HG03025 (cell line): ENCODE results near the gene ADGRA1.

Source experiments
- ATAC-seq: cut with Tn5 transposase; IDR thresholded peaks from one replicate; pipeline ENCODE4 v1.9.1; 2021; ENCODE audit warnings: mild to moderate bottlenecking, moderate library complexity; ENCODE audit not compliant: unreplicated experiment, low FRiP score

The ADGRA1 gene

GRCh38 chr10:133094286-133094685 is 6.6 kb downstream of the ADGRA1 start:
- ATAC-seq, result no peak

- ATAC-seq, result no peak
Observed at GRCh38 chr10:133094866-133095265, 7.1 kb downstream of the ADGRA1 start.

GRCh38 chr10:133095586-133095985 is 7.9 kb downstream of the ADGRA1 start:
- ATAC-seq, result no peak

GRCh38 chr10:133096616-133097269 is 9.0 kb downstream of the ADGRA1 start:
- ATAC-seq, result no peak

- no peak for ATAC-seq
Observed at GRCh38 chr10:133097418-133097817, 9.7 kb downstream of the ADGRA1 start.

GRCh38 chr10:133097961-133098360 is 10.2 kb downstream of the ADGRA1 start:
- ATAC-seq, result no peak

- no peak for ATAC-seq
Observed at GRCh38 chr10:133098426-133099124, 10.9 kb downstream of the ADGRA1 start.

- no peak for ATAC-seq
Observed at GRCh38 chr10:133099571-133099970, 11.8 kb downstream of the ADGRA1 start.

GRCh38 chr10:133100186-133100585 is 12.5 kb downstream of the ADGRA1 start:
- ATAC-seq, result no peak

GRCh38 chr10:133100706-133101415 is 13.1 kb downstream of the ADGRA1 start:
- ATAC-seq, result no peak

GRCh38 chr10:133101416-133101810 is 13.7 kb downstream of the ADGRA1 start:
- ATAC-seq, result no peak

GRCh38 chr10:133102415-133103095 is 14.8 kb downstream of the ADGRA1 start:
- no peak for ATAC-seq

GRCh38 chr10:133103311-133103910 is 15.7 kb downstream of the ADGRA1 start:
- ATAC-seq, result no peak

- no peak for ATAC-seq
Observed at GRCh38 chr10:133104068-133104962, 16.6 kb downstream of the ADGRA1 start.

GRCh38 chr10:133104963-133105640 is 17.4 kb downstream of the ADGRA1 start:
- no peak for ATAC-seq

GRCh38 chr10:133105686-133106390 is 18.1 kb downstream of the ADGRA1 start:
- no peak for ATAC-seq

GRCh38 chr10:133106516-133106915 is 18.8 kb downstream of the ADGRA1 start:
- ATAC-seq, result no peak

- ATAC-seq, result no peak
Observed at GRCh38 chr10:133107442-133107841, 19.7 kb downstream of the ADGRA1 start.
